ENCODE results near the gene USP14.
A peak's percentile ranks its signal among the peaks of the same experiment; 100 is the strongest.
"Not testable (repeated sequence)": the region's sequence is repeated elsewhere in the genome, so short reads cannot be mapped to it uniquely, and the experiment has no call there.

Gene USP14

DNA sequence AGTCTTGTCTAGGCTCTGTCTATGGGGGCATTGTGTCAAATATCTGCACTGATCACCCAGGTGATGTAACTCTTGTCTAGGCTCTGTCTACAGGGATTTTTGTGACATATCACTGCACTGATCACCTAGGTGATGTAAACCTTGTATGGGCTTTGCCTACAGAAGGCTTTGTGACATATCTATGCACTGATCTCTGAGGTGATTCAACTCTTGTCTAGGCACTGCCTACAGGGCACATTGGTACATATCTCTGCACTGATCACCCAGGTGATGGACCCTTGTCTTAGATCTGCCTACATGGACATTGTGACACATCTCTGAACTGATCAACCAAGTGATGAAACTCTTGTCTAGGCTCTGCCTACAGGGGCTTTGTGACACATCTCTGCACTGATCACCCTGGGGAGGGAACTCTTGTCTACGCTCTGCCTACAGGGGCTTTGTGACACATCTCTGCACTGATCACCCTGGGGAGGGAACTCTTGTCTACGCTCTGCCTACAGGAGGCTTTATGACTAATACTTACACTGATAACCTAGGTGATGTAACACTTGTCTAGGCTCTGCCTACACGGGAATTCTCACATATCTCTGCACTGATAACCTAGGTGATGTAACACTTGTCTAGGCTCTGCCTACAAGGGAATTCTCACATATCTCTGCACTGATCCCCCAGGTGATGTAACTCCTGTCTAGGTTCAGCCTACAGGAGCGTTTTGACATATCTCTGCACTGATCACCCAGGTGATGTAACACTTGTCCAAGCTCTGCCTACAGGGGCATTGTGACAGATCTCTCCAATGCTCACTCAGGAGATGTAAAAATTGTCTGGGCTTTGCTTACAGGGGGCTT, 47.8 kb upstream of the USP14 start:
- not testable (repeated sequence) for H2BK5ac ChIP-seq (ENCODE audit: low read depth, low read length, poor library complexity); H3K9ac ChIP-seq (ENCODE audit: low read length); H3K23ac ChIP-seq (ENCODE audit: low read length); H2BK120ac ChIP-seq (ENCODE audit: insufficient read depth, low read length, poor library complexity); H2BK12ac ChIP-seq (ENCODE audit: low read length); H3K4me2 ChIP-seq (ENCODE audit: low read length); H3K79me2 ChIP-seq (ENCODE audit: control insufficient read depth, insufficient read depth, low read length, poor library complexity); H3K36me3 ChIP-seq (ENCODE audit: control insufficient read depth in 1 of 2, insufficient read depth in 2 of 2, low read length in 2 of 2); H3K27ac ChIP-seq (ENCODE audit: low read depth, low read length); H3K18ac ChIP-seq (ENCODE audit: low read length); H3K4me3 ChIP-seq (ENCODE audit: low read depth, low read length); H2AFZ ChIP-seq (ENCODE audit: insufficient read depth, low read length, poor library complexity); H2AK5ac ChIP-seq (ENCODE audit: low read length); H3K4ac ChIP-seq (ENCODE audit: low read depth, low read length); H4K12ac ChIP-seq (ENCODE audit: low read depth, low read length); H3K79me1 ChIP-seq (ENCODE audit: low read length); H4K91ac ChIP-seq (ENCODE audit: low read depth, low read length); H3K4me1 ChIP-seq (ENCODE audit: control insufficient read depth in 1 of 2, insufficient read depth in 2 of 2, low read length in 2 of 2); H3K14ac ChIP-seq (ENCODE audit: low read length); H4K8ac ChIP-seq (ENCODE audit: low read depth, low read length); H3K27me3 ChIP-seq (ENCODE audit: insufficient read depth, low read length)
- WGBS (ENCODE audit: extremely low coverage, insufficient coverage, insufficient read length): no CpG with 5 or more reads among the region's 4 CpGs
- H3K9me3 ChIP-seq (ENCODE audit: insufficient read depth, low read depth, low read length): peaks cover 22% of the 10 kb centered on the region
- peak; percentile 52 to 71 for DNase-seq

DNA sequence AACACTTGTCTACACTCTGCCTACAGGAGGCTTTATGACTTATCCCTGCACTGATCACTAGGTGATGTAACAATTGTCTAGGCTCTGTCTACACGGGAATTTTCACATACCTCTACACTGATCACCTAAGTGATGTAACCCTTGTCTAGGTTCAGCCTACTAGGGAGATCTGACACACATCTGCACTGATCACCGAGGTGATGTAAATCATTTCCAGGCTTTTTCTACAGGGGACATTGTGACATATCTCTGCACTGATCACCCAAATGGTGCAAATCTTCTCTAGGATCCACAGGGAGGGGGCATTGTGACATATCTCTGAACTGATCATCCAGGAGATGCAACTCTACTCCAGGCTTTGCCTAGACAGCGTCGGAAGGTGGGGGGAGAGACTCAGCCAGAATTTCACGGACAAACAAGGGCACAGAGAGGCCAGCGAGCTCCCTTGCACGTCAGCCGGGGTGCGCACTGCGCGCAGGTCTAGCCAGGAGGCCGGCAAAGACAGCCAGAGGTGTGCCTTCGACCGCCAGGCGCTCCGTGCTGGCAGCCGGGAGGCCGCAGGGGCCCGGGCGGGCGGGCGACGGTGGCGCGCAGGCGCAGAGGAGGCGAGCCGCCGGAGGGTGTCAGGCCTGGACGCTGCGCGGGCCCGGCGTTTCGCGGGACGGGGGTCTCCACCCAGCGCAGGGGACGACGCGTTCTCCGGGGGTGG, 46.9 kb upstream of the USP14 start:
- Histone ChIP-seq H3K4ac (ENCODE audit: low read depth, low read length) (no peak overlapping the region), H3K36me3 (ENCODE audit: control insufficient read depth in 1 of 2, insufficient read depth in 2 of 2, low read length in 2 of 2) (no peaks in the 10 kb centered on the region), H4K91ac (ENCODE audit: low read depth, low read length) (no peak overlapping the region), H2BK12ac (ENCODE audit: low read length) (no peak overlapping the region), H3K4me2 (ENCODE audit: low read length) (peak overlapping the region; percentile 80), H4K12ac (ENCODE audit: low read depth, low read length) (no peak overlapping the region), H3K27ac (ENCODE audit: low read depth, low read length) (no peak overlapping the region), H3K79me1 (ENCODE audit: low read length) (no peaks in the 10 kb centered on the region), H2BK5ac (ENCODE audit: low read depth, low read length, poor library complexity) (no peak overlapping the region), H3K4me1 (ENCODE audit: control insufficient read depth in 1 of 2, insufficient read depth in 2 of 2, low read length in 2 of 2) (peaks cover 0 to 3% of the 10 kb centered on the region in 2 experiments), H3K9me3 (ENCODE audit: insufficient read depth, low read depth, low read length) (peaks cover 22% of the 10 kb centered on the region), H2BK120ac (ENCODE audit: insufficient read depth, low read length, poor library complexity) (no peak overlapping the region), H3K14ac (ENCODE audit: low read length) (no peak overlapping the region), H3K4me3 (ENCODE audit: low read depth, low read length) (peak overlapping the region; percentile 54), H3K79me2 (ENCODE audit: control insufficient read depth, insufficient read depth, low read length, poor library complexity) (no peaks in the 10 kb centered on the region), H3K23ac (ENCODE audit: low read length) (no peak overlapping the region), H3K18ac (ENCODE audit: low read length) (no peak overlapping the region), H3K9ac (ENCODE audit: low read length) (peak overlapping the region; percentile 26), H2AFZ (ENCODE audit: insufficient read depth, low read length, poor library complexity) (no peak overlapping the region), H2AK5ac (ENCODE audit: low read length) (no peak overlapping the region), H4K8ac (ENCODE audit: low read depth, low read length) (peak overlapping the region; percentile 82), H3K27me3 (ENCODE audit: insufficient read depth, low read length) (no peaks in the 10 kb centered on the region)
- peak; percentile 47 to 78 for DNase-seq
- WGBS (ENCODE audit: extremely low coverage, insufficient coverage, insufficient read length): no CpG with 5 or more reads among the region's 42 CpGs

DNA sequence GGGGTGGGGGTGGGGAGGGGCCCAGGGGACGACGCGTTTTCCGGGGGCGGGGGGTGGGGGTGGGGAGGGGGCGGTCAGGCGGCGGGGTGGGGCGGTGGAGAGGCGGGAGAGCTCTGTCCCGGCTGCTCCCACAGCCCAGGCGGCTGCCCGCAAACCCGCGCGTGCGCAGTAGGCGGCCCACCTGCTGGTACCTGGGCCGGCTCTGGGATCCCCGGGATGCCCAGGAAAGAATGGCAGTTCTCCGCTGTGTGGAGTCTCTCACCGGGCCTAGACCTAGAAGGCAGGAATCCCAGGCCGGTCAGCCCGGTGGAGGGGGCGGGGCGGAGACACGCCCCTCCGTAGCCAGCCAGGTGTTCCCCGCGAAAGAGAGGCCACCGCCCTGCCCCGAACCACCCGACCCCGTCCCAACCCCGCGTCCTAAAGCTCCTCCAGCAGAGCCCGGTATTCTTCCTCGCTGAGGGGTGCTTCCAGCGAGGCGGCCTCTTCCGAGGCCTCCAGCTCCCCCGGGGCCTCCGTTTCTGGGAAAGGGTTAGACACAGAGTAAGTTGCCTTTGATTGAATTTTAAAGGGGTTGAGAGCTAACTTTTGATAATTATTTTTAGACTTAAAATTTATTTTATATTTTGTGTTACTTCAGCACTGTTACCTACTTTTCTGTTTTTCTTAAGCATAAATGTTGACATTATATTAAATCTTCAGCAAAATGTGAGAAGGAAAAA, 46.2 kb upstream of the USP14 start:
- not testable (repeated sequence) for H3K18ac ChIP-seq (ENCODE audit: low read length)
- WGBS (ENCODE audit: extremely low coverage, insufficient coverage, insufficient read length): no CpG with 5 or more reads among the region's 43 CpGs

DNA sequence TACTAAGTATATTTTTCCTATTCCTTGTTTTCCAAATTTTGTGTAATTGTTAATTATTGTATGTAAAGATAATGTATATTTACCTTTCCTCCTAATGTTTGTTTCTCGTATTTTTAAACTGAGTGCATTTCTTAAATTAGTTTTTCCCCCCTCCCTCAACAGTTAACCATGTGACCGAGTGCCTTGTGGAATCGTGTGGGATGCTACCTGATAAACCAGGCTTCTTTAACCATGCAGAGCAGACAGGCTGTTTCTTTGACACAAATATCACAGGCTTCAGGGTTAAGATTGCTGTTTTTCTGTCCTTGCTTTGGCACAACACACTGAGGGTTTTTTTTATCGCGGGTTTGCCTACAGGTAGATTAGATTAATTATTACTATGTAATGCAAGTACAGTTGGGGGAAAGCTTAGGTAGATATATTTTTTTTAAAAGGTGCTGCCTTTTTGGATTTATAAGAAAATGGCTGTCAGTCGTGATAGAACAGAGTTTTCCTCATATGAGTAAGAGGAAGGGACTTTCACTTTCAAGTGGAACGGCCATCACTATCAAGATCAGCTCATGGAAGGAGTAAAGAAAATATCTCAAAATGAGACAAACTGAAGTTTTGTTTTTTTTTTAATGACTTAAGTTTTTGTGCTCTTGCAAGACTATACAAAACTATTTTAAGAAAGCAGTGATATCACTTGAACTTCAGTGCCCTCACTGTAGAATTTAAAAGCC, 37.7 kb upstream of the USP14 start:
- H3K4me1 ChIP-seq (ENCODE audit: control insufficient read depth in 1 of 2, insufficient read depth in 2 of 2, low read length in 2 of 2); H3K14ac ChIP-seq (ENCODE audit: low read length); H3K27ac ChIP-seq (ENCODE audit: low read depth, low read length); H3K4me2 ChIP-seq (ENCODE audit: low read length); H3K79me2 ChIP-seq (ENCODE audit: control insufficient read depth, insufficient read depth, low read length, poor library complexity); H3K36me3 ChIP-seq (ENCODE audit: control insufficient read depth in 1 of 2, insufficient read depth in 2 of 2, low read length in 2 of 2); H2AK5ac ChIP-seq (ENCODE audit: low read length); H3K9me3 ChIP-seq (ENCODE audit: insufficient read depth, low read depth, low read length); H2BK120ac ChIP-seq (ENCODE audit: insufficient read depth, low read length, poor library complexity); H4K8ac ChIP-seq (ENCODE audit: low read depth, low read length); H3K4me3 ChIP-seq (ENCODE audit: low read depth, low read length); DNase-seq; H4K12ac ChIP-seq (ENCODE audit: low read depth, low read length); H2BK5ac ChIP-seq (ENCODE audit: low read depth, low read length, poor library complexity); H3K23ac ChIP-seq (ENCODE audit: low read length); H2BK12ac ChIP-seq (ENCODE audit: low read length); H3K18ac ChIP-seq (ENCODE audit: low read length); H4K91ac ChIP-seq (ENCODE audit: low read depth, low read length); H3K79me1 ChIP-seq (ENCODE audit: low read length); H3K27me3 ChIP-seq (ENCODE audit: insufficient read depth, low read length); H3K4ac ChIP-seq (ENCODE audit: low read depth, low read length); H2AFZ ChIP-seq (ENCODE audit: insufficient read depth, low read length, poor library complexity); H3K9ac ChIP-seq (ENCODE audit: low read length): not testable (repeated sequence)
- WGBS (ENCODE audit: extremely low coverage, insufficient coverage, insufficient read length): no CpG with 5 or more reads among the region's 7 CpGs

More for the DNA sequence above, 46.2 kb upstream of the USP14 start:
- H4K8ac ChIP-seq (ENCODE audit: low read depth, low read length); H3K4ac ChIP-seq (ENCODE audit: low read depth, low read length); H2BK120ac ChIP-seq (ENCODE audit: insufficient read depth, low read length, poor library complexity); H3K9ac ChIP-seq (ENCODE audit: low read length); H3K79me2 ChIP-seq (ENCODE audit: control insufficient read depth, insufficient read depth, low read length, poor library complexity); H3K23ac ChIP-seq (ENCODE audit: low read length); H3K4me1 ChIP-seq (ENCODE audit: control insufficient read depth in 1 of 2, insufficient read depth in 2 of 2, low read length in 2 of 2); H3K79me1 ChIP-seq (ENCODE audit: low read length); H4K12ac ChIP-seq (ENCODE audit: low read depth, low read length); H3K27ac ChIP-seq (ENCODE audit: low read depth, low read length); H2AK5ac ChIP-seq (ENCODE audit: low read length); H2BK5ac ChIP-seq (ENCODE audit: low read depth, low read length, poor library complexity); H3K36me3 ChIP-seq (ENCODE audit: control insufficient read depth in 1 of 2, insufficient read depth in 2 of 2, low read length in 2 of 2); H2AFZ ChIP-seq (ENCODE audit: insufficient read depth, low read length, poor library complexity); H4K91ac ChIP-seq (ENCODE audit: low read depth, low read length); H3K4me3 ChIP-seq (ENCODE audit: low read depth, low read length); H3K14ac ChIP-seq (ENCODE audit: low read length); DNase-seq; H3K27me3 ChIP-seq (ENCODE audit: insufficient read depth, low read length); H3K4me2 ChIP-seq (ENCODE audit: low read length); H2BK12ac ChIP-seq (ENCODE audit: low read length): not testable (repeated sequence)
- peaks cover 18% of the 10 kb centered on the region for H3K9me3 ChIP-seq (ENCODE audit: insufficient read depth, low read depth, low read length)

All from trophoblast cell (in vitro differentiated cells and primary cell).